HG03108 (cell line): ENCODE measurements around the gene PDE6G.

Source experiments
- ATAC-seq: cut with Tn5 transposase; IDR thresholded peaks from one replicate; pipeline ENCODE4 v1.9.1; 2021; ENCODE audit warnings: moderate library complexity; ENCODE audit not compliant: unreplicated experiment

PDE6G gene

GRCh38 chr17:81656118-81656743 lies at the start of gene PDE6G:
PDE6G (minus strand) TSS chr17:81656542; CDS start chr17:81653305, 3,237 bp downstream.
- ATAC-seq: no peak

- no peak for ATAC-seq
Measured at GRCh38 chr17:81705518-81706231, 49.3 kb upstream of the PDE6G start.

- no peak for ATAC-seq
Measured at GRCh38 chr17:81703747-81704654, 47.7 kb upstream of the PDE6G start.

GRCh38 chr17:81702934-81703746 lies 46.8 kb upstream of the PDE6G start, which contains the start of gene MRPL12:
MRPL12 (plus strand) TSS chr17:81703367; CDS start chr17:81703502, 135 bp downstream.
- peak; percentile 81 for ATAC-seq

GRCh38 chr17:81701288-81702071 lies 45.1 kb upstream of the PDE6G start:
- ATAC-seq: no peak

GRCh38 chr17:81700353-81701287 lies 44.3 kb upstream of the PDE6G start:
- ATAC-seq: no peak

GRCh38 chr17:81697261-81698044 lies 41.1 kb upstream of the PDE6G start:
- ATAC-seq: no peak

GRCh38 chr17:81696218-81696941 lies 40.0 kb upstream of the PDE6G start:
- no peak for ATAC-seq

GRCh38 chr17:81695801-81696200 lies 39.5 kb upstream of the PDE6G start:
- ATAC-seq: no peak

- no peak for ATAC-seq
Measured at GRCh38 chr17:81695211-81695610, 38.9 kb upstream of the PDE6G start.

- no peak for ATAC-seq
Measured at GRCh38 chr17:81694810-81695209, 38.5 kb upstream of the PDE6G start.

GRCh38 chr17:81693509-81694210 lies 37.3 kb upstream of the PDE6G start:
- ATAC-seq: no peak

GRCh38 chr17:81691608-81692007 lies 35.3 kb upstream of the PDE6G start:
- no peak for ATAC-seq

- ATAC-seq: no peak
Measured at GRCh38 chr17:81691196-81691595, 34.9 kb upstream of the PDE6G start.

- no peak for ATAC-seq
Measured at GRCh38 chr17:81690549-81690948, 34.2 kb upstream of the PDE6G start.

- no peak for ATAC-seq
Measured at GRCh38 chr17:81690066-81690465, 33.7 kb upstream of the PDE6G start.

GRCh38 chr17:81688616-81689015 lies 32.3 kb upstream of the PDE6G start:
- no peak for ATAC-seq
